Osteoblast (primary cell): ENCODE data around the gene CEP112. TPM values are rescaled to one million over a fixed set of nuclear protein-coding genes. Genes with fewer than 3 reads are reported as not detected.

Experiments used
- DNase-seq: peaks from one replicate; pipeline ENCODE4 v3.0.0; 2011; ENCODE audit warnings: low spot score, mixed read lengths; ENCODE audit not compliant: insufficient read length; ENCODE audit errors: missing footprints
- H2AFZ ChIP-seq: 2 replicates; pipeline ENCODE4 v1.6.0; 2011; ENCODE audit warnings: mild to moderate bottlenecking, low read length
- H3K27ac ChIP-seq: 2 replicates; pipeline ENCODE4 v1.5.1; 2011; ENCODE audit warnings: mild to moderate bottlenecking, low read depth, low read length, moderate library complexity
- H3K27me3 ChIP-seq: 2 replicates; pipeline ENCODE4 v1.6.0; 2012; ENCODE audit warnings: mild to moderate bottlenecking, control low read depth, inconsistent platforms, low read length, moderate library complexity; ENCODE audit not compliant: insufficient read depth
- H3K36me3 ChIP-seq: 2 replicates; pipeline ENCODE4 v1.5.1; 2011; ENCODE audit warnings: mild to moderate bottlenecking, low read length, control low read depth, moderate library complexity; ENCODE audit not compliant: insufficient read depth
- H3K4me1 ChIP-seq: 2 replicates; pipeline ENCODE4 v1.5.1; 2011; ENCODE audit warnings: mild to moderate bottlenecking, low read length, control low read depth, moderate library complexity; ENCODE audit not compliant: insufficient read depth
- H3K4me2 ChIP-seq: 2 replicates; pipeline ENCODE4 v1.6.0; 2011; ENCODE audit warnings: mild to moderate bottlenecking, low read length; ENCODE audit not compliant: insufficient read depth
- H3K4me3 ChIP-seq: fragments of 200-600 bp; sonication (generic); 3 replicates; pipeline ENCODE4 v1.5.1; 2012; ENCODE audit warnings: mild to moderate bottlenecking, low read length, inconsistent platforms; ENCODE audit not compliant: insufficient read depth
- H3K79me2 ChIP-seq: 2 replicates; pipeline ENCODE4 v1.6.0; 2012; ENCODE audit warnings: mild to moderate bottlenecking, low read length, control low read depth, inconsistent platforms; ENCODE audit not compliant: insufficient read depth
- H3K9me3 ChIP-seq: 2 replicates; pipeline ENCODE4 v1.5.1; 2011; ENCODE audit warnings: low read depth, low read length, control low read depth
- H4K20me1 ChIP-seq: 2 replicates; pipeline ENCODE4 v1.6.0; 2012; ENCODE audit warnings: mild to moderate bottlenecking, low read length, control low read depth; ENCODE audit not compliant: insufficient read depth
- CTCF ChIP-seq: IDR thresholded peaks from 2 replicates; pipeline ENCODE4 v1.5.1; 2011; ENCODE audit warnings: mild to moderate bottlenecking, low read depth, low read length, moderate library complexity; ENCODE audit errors: extremely low read depth
- total RNA-seq: library from RNA; depleted of rRNA; stranded (reverse); fragments of >200 nt; gene quantifications from 2 replicates; pipeline ENCODE4 v1.2.3, GENCODE V29; 2012

The CEP112 gene
- total RNA-seq, 1 donor: 8.3 TPM

GRCh38 chr17:66073384-66073783 is 118.5 kb downstream of the CEP112 start:
- Histone ChIP-seq H3K4me3 (no peak overlapping the region), H3K4me2 (no peak overlapping the region), H3K79me2 (no peaks in the 10 kb centered on the region), H3K27ac (no peak overlapping the region), H4K20me1 (no peaks in the 10 kb centered on the region), H3K4me1 (no peaks in the 10 kb centered on the region), H3K9me3 (no peaks in the 10 kb centered on the region), H2AFZ (no peak overlapping the region), H3K27me3 (no peaks in the 10 kb centered on the region), H3K36me3 (no peaks in the 10 kb centered on the region)
- no peak for TF ChIP-seq CTCF
- DNase-seq: no peak

- peak; percentile 43 for DNase-seq
- H4K20me1 ChIP-seq: no peaks in the 10 kb centered on the region
Measured at GRCh38 chr17:66063686-66064085, 128.2 kb downstream of the CEP112 start.

GRCh38 chr17:66056148-66056547 is 135.8 kb downstream of the CEP112 start:
- Histone ChIP-seq H3K4me1 (no peaks in the 10 kb centered on the region), H3K27me3 (no peaks in the 10 kb centered on the region), H2AFZ (no peak overlapping the region), H3K79me2 (no peaks in the 10 kb centered on the region), H3K4me3 (no peak overlapping the region), H3K27ac (no peak overlapping the region), H3K4me2 (no peak overlapping the region), H3K9me3 (no peaks in the 10 kb centered on the region), H4K20me1 (no peaks in the 10 kb centered on the region), H3K36me3 (no peaks in the 10 kb centered on the region)
- TF ChIP-seq CTCF: no peak
- DNase-seq: no peak

More at GRCh38 chr17:66063686-66064085, 128.2 kb downstream of the CEP112 start:
- H3K36me3 ChIP-seq: no peaks in the 10 kb centered on the region
- H3K4me3 ChIP-seq: no peak overlapping the region
- H3K4me1 ChIP-seq: no peaks in the 10 kb centered on the region
- no peaks in the 10 kb centered on the region for H3K9me3 ChIP-seq
- H3K27me3 ChIP-seq: no peaks in the 10 kb centered on the region
- H2AFZ ChIP-seq: no peak overlapping the region
- no peak for TF ChIP-seq CTCF
- H3K27ac ChIP-seq: no peak overlapping the region
- H3K4me2 ChIP-seq: no peak overlapping the region
- H3K79me2 ChIP-seq: no peaks in the 10 kb centered on the region

- no peak for DNase-seq
- Histone ChIP-seq H3K27me3 (no peaks in the 10 kb centered on the region), H3K36me3 (no peaks in the 10 kb centered on the region), H3K4me3 (no peak overlapping the region), H4K20me1 (no peaks in the 10 kb centered on the region), H3K4me2 (no peak overlapping the region), H3K27ac (no peak overlapping the region), H3K79me2 (no peaks in the 10 kb centered on the region), H3K9me3 (no peaks in the 10 kb centered on the region), H2AFZ (no peak overlapping the region), H3K4me1 (no peaks in the 10 kb centered on the region)
- no peak for TF ChIP-seq CTCF
Measured at GRCh38 chr17:66054242-66054641, 137.7 kb downstream of the CEP112 start.
